Measurements from ENCODE around the gene CHFR.

- TF ChIP-seq CTCF (conservative IDR thresholded peaks at IDR 0.05): no peak
- no peak for TF ChIP-seq ZFX (IDR thresholded peaks at IDR 0.05)
Measured at GRCh38 chr12:132833341-132833740, 54.1 kb downstream of the CHFR start.

Measured in C4-2B (cell line).